HG02938 (cell line): ENCODE data around the gene ICAM2.

Experiments
- ATAC-seq: cut with Tn5 transposase; IDR thresholded peaks from one replicate; pipeline ENCODE4 v1.9.1; 2021; ENCODE audit warnings: mild to moderate bottlenecking, moderate library complexity; ENCODE audit not compliant: unreplicated experiment

Gene ICAM2

GRCh38 chr17:63978272-63979200 lies 41.9 kb downstream of the ICAM2 start:
- no peak for ATAC-seq

GRCh38 chr17:63976702-63977101 lies 43.7 kb downstream of the ICAM2 start:
- no peak for ATAC-seq

- ATAC-seq, result no peak
Measured at GRCh38 chr17:63975541-63976092, 44.8 kb downstream of the ICAM2 start.

DNA sequence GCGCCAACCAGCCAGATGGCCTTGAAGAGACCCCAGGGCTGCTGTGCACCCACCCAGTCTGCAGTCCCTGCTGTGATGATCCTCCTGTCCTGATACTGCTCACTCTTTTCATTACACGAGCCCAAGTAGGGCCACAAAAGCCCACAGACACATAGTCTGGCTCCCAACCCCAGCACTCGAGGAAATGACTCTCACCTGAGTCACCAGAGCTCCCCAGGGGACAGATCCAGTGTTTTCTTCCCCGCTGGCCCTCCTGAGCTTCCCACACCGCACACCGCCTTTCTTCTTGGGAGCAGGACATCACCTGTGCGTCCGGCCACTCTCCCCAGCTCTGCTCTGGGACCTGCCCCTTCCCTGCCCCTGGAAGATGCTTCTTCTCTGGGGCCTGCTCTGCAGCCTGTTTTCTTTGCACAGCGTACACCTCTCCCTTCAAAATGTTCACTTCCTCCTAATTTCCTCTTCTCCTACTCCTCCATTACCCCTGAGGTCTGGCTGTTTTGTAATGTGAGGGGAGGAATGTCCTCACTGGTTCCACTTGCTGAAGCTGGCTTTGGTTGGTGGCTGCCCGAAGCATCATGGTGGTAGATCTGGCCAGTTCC lies 45.7 kb downstream of the ICAM2 start:
- no peak for ATAC-seq

DNA sequence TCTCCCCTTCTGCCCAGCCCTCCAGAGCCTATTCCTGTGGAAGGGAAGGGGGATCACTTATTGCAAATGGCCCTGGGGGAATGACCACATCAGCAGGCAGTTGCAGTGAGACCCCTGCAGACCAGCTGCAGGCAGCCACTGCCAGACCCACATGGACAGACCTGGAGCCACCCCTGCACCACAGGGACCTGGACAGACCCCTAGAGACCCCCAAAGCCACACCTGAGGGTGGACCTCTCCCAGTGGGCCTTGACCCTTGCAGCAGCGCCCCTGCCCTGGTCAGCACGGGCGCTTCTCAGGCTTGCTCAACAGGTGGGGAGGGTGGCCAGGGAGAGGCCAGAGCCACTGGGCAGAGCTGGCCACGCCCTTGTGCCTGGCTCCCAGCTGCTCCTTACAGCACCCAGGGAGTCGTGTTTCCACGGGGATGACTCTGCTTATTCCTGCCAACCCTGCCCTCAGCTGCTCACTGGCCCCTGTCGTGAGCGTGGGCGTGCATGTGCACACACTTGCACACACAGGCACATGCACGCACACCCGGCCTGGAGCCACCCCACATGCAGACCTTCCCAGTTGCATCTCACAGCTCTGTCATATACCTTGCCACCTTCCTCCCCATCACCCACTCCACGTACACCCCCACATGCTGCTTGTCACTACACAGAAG lies 46.4 kb downstream of the ICAM2 start:
- ATAC-seq, result no peak

GRCh38 chr17:63973247-63973646 lies 47.2 kb downstream of the ICAM2 start:
- ATAC-seq, result no peak

DNA sequence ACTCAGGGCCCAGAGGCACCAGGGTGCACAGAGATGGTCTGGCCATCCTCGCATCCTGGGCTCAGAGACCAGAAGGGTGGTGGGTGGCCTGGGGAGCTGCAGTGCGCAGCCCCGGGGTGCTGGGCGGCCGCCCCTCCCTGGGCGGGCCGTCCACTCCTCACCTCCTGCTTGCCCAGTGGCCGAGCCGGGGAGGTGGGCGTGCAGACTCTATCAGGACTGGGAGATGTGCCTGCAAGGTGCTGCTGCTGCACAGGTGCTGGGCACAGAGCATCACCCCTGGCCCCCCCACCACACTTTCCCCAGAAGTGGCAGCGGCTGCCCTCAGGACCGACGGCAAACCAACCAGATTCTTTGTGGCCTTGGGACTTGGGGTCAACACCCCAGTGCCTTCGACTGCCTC lies 47.6 kb downstream of the ICAM2 start, which contains the start of gene SCN4A:
TSS of gene SCN4A (minus strand) at position 123 of the 400 bp plus-strand sequence. CDS start at position 46, 77 bp downstream.
- ATAC-seq, result no peak

DNA sequence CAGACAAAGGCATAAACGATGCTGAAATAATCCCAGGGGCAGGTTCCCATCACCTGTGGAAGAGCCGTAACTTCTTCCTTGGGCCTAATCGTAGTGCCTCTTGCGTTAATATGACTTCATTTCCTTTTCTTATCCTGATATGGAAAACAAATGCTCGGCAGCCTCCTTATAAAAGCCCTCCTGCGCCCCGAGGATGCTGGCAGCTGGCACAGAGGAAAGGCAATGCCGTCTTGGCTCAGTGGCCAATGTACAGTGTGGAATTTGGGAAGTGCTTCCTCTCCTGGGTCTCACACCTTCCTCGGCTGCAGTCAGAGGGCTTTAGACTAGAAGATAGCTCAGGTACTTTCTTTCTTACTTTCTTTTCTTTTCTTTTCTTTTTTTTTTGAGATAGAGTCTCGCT lies 51.2 kb downstream of the ICAM2 start:
- ATAC-seq, result no peak

DNA sequence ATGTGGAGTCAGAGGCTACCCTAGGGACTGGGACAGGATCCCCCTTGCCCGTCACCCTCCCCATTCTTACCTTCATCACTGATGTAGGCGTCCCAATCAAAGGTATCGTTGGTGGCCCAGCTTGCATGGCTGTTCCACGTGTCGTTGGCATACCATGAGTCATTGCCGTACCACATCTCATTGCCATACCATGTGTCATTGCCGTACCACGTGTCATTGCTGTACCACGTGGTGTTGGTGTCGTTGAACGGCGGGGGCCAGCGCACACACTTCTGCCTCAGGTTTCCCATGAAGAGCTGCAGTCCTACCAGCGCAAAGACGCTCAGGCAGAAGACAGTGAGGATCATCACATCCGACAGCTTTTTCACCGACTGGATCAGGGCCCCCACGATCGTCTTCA lies 52.5 kb downstream of the ICAM2 start:
- ATAC-seq, result no peak

- ATAC-seq, result no peak
Measured at GRCh38 chr17:63966646-63967264, 53.7 kb downstream of the ICAM2 start.

- no peak for ATAC-seq
Measured at GRCh38 chr17:63963123-63963522, 57.3 kb downstream of the ICAM2 start.

- no peak for ATAC-seq
Measured at GRCh38 chr17:63962298-63962744, 58.1 kb downstream of the ICAM2 start.

- no peak for ATAC-seq
Measured at GRCh38 chr17:63961355-63962212, 58.8 kb downstream of the ICAM2 start.

GRCh38 chr17:63960430-63960829 lies 60.0 kb downstream of the ICAM2 start:
- no peak for ATAC-seq

DNA sequence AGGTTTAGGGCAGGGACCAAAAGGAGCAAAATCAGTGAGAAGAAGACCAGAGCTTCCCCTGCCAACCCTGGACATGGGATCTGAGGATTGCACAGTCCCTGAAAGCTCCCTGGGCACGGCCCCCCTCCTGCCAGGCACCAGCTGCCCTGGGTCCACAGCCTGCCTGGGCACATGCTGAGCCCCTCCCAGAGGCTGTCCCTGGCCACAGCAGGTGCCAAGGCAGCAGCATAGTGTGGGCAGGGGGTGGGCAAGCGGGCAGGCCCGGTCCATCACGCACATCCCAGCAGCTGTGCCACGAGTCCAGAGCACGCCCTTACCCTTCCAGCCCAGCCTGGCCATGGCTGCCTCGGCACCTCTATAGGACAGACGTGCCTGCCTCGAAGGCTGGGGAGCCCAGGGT lies 60.4 kb downstream of the ICAM2 start:
- no peak for ATAC-seq

DNA sequence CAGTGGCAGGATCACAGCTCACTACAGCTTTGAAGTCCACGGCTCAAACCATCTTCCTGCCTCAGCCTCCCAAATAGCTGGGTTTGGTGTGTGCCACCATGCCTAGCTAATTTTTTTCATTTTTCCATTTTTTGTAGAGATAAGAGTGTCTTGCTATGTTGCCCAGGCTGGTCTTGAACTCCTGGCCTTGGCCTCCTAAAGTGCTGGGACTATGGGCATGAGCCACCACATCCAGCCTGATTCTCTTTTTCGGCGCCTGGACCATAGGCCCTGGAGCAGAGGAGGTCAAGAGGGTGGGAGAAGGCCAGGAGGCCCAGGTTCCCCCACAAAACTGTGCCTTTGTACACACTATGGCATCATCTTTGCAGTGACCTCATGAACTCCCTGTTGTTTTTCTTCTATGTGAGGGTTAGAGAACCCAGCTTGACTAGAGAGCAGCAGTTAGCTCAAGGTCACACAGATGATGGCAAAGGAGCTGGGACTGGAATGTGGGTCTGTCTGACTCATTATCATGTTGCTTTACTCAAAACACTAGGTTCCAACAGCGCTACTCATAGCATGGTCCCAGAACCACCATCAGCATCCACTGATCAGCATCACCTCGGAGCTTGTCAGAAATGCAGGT lies 64.0 kb downstream of the ICAM2 start:
- ATAC-seq, result no peak

GRCh38 chr17:63955791-63956190 lies 64.6 kb downstream of the ICAM2 start:
- no peak for ATAC-seq

DNA sequence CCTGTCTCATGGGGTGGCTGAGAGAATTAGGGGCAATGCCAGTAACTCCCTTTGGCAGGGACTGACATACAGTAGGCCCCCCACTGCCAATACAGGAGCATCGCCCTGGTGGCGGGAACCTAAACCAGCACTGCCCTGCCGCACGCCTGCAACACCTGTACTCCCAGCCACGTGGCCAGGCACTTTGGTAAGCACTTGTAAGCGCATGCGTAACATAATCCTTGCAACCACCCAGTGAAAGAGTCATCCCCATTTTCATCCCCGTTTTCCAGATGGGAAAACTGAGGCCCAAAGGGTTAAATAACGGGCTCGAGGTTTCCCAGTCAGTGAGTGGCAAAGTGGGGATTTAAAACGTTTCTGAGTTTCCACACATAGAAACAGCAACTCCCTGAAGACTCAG lies 65.2 kb downstream of the ICAM2 start:
- ATAC-seq, result no peak

DNA sequence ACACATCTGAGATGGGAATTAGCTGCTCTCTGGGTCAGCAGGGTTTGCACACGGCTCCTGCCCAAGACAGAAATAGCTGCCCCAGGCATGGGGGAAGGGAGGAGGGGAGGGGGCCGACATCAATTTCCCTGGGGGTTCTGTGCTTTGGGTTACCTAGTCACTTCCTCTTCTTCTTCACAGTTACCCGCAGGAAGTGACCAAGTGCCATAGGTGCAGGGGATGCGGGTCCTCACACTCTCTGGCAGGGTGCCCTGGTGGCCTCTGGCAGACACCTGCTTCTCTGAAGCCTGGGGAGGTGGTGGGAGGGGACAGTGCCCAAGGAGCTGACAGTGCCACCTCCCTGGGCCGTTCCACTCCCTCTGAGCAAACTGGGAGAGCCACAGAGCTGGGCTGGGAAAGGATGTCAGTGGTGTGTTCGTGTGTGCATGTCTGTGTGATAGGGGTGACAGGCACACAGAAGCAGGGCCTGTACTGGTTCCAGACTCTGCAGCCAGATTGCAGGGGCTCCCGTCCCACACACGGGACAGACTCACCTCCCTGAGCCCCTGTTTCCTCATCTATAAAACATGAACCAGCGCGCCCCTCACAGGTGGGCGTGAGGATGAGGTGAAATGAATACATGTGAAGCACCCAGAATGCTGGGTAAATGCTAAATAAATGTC lies 65.9 kb downstream of the ICAM2 start:
- no peak for ATAC-seq
